ENCODE data around the gene LITAF. TPM values are rescaled to one million over a fixed set of nuclear protein-coding genes. Genes with fewer than 3 reads are reported as not detected.

Gene LITAF
- total and polyA plus RNA-seq, 2 experiments from 2014 or later = 83.2 to 150 TPM

DNA sequence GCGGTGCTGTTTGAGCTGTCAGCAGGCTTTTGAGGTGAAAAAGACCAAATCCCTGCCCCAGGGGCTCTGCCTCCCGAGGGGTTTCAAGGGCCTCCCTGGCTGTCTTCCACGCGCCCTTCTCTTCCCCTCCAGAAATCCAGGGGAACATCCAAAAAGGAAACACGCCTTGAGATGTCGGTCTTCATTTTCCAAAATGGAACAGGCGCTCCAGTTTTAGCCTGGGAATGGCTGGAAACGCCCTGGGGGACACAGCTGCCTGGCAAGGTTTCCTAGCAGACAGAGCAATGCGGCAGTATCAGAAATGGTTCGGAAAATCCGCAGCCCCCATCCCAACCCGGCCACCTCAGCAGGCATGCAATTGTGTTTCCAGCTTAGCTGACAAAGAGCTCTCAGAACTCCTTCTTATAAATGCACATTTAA is 16.6 kb upstream of the LITAF start:
- 18% methylated on average over 12 of the region's 12 CpGs for WGBS, 2 experiments (ENCODE audit: low coverage in 1 of 2, low lambda C conversion rate in 2 of 2, missing lambda C conversion rate in 2 of 2)
- no peak overlapping the region for H3K27ac ChIP-seq
- no peak for DNase-seq
- H4K20me1 ChIP-seq (ENCODE audit: insufficient read depth) = no peaks in the 10 kb centered on the region
- H2AFZ ChIP-seq = peak overlapping the region; percentile 57; the same call in 1 of the 2 replicates
- peaks cover 9% of the 10 kb centered on the region; the same call in 1 of the 2 replicates for H3K4me1 ChIP-seq (ENCODE audit: insufficient read depth)
- no peak overlapping the region for H3K9ac ChIP-seq
- no peaks in the 10 kb centered on the region for H3K36me3 ChIP-seq (ENCODE audit: low read depth)
- H3K27me3 ChIP-seq (replicated peaks; ENCODE audit: insufficient read depth) = no peaks in the 10 kb centered on the region
- H3K4me3 ChIP-seq = no peak overlapping the region
- H3K9me3 ChIP-seq (ENCODE audit: low read depth) = no peaks in the 10 kb centered on the region
- TF ChIP-seq EZH2 (IDR thresholded peaks at IDR 0.05; ENCODE audit: insufficient read depth, poor library complexity, severe bottlenecking) = no peak
- no peak for TF ChIP-seq EZH2phosphoT487 (IDR thresholded peaks at IDR 0.05; ENCODE audit: insufficient read depth, low read depth)
- in situ Hi-C loops (cut with MboI) = no loop called here
- no peaks in the 10 kb centered on the region for H3K9me2 ChIP-seq (ENCODE audit: insufficient read depth)
- H3F3A ChIP-seq (ENCODE audit: insufficient read depth) = no peaks in the 10 kb centered on the region
- no peaks in the 10 kb centered on the region for H3K79me2 ChIP-seq (ENCODE audit: insufficient read depth)
- H3K4me2 ChIP-seq (ENCODE audit: unreplicated experiment) = no peak overlapping the region

DNA sequence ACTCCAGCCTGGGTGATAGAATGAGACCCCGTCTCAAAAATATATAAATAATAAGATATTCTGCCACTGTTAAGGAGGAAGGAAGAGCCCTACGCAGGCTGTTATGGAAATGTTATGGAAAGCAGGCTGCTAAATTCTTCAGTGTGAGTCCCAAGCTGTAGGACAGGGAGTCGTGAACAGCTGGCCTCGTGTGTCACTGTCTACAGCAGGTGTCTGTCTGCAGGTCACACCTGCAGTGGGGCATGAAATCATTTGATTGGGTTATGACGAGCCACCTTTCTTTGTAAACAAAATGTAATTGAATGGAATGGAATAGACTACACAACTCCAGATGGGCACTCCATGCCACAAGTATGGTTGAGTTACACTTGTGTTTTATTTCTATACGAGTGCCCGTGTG is 15.6 kb upstream of the LITAF start:
- in situ Hi-C loops (cut with MboI) = no loop called here
- no peaks in the 10 kb centered on the region for H4K20me1 ChIP-seq (ENCODE audit: insufficient read depth)
- no peak overlapping the region for H3K9ac ChIP-seq
- H3K36me3 ChIP-seq (ENCODE audit: low read depth) = no peaks in the 10 kb centered on the region
- H3K4me1 ChIP-seq (ENCODE audit: insufficient read depth) = peaks cover 11% of the 10 kb centered on the region
- no peak overlapping the region for H3K27ac ChIP-seq
- H3K27me3 ChIP-seq (replicated peaks; ENCODE audit: insufficient read depth) = no peaks in the 10 kb centered on the region
- no peak overlapping the region for H3K4me2 ChIP-seq (ENCODE audit: unreplicated experiment)
- H3K79me2 ChIP-seq (ENCODE audit: insufficient read depth) = no peaks in the 10 kb centered on the region
- TF ChIP-seq EZH2 (IDR thresholded peaks at IDR 0.05; ENCODE audit: insufficient read depth, poor library complexity, severe bottlenecking) = no peak
- no peak for TF ChIP-seq EZH2phosphoT487 (IDR thresholded peaks at IDR 0.05; ENCODE audit: insufficient read depth, low read depth)
- H2AFZ ChIP-seq = no peak overlapping the region
- H3K4me3 ChIP-seq = no peak overlapping the region
- H3K9me3 ChIP-seq (ENCODE audit: low read depth) = no peaks in the 10 kb centered on the region
- 82 to 84% methylated on average over 7 of the region's 7 CpGs for WGBS, 2 experiments (ENCODE audit: low coverage in 1 of 2, low lambda C conversion rate in 2 of 2, missing lambda C conversion rate in 2 of 2)
- no peak for DNase-seq
- no peaks in the 10 kb centered on the region for H3F3A ChIP-seq (ENCODE audit: insufficient read depth)
- H3K9me2 ChIP-seq (ENCODE audit: insufficient read depth) = no peaks in the 10 kb centered on the region

GRCh38 chr16:11601911-11602310 is 15.2 kb upstream of the LITAF start:
- Histone ChIP-seq H3K36me3 (ENCODE audit: low read depth) (no peaks in the 10 kb centered on the region), H3K4me3 (no peak overlapping the region)
- in situ Hi-C loops (cut with MboI) = no loop called here

GRCh38 chr16:11601425-11601824 is 14.7 kb upstream of the LITAF start:
- Histone ChIP-seq H3K9ac (no peak overlapping the region), H3K27ac (no peak overlapping the region), H3K9me3 (ENCODE audit: low read depth) (no peaks in the 10 kb centered on the region), H2AFZ (no peak overlapping the region), H3K27me3 (replicated peaks; ENCODE audit: insufficient read depth) (no peaks in the 10 kb centered on the region), H3K4me2 (ENCODE audit: unreplicated experiment) (no peak overlapping the region), H3K79me2 (ENCODE audit: insufficient read depth) (no peaks in the 10 kb centered on the region), H3K4me3 (no peak overlapping the region), H3K36me3 (ENCODE audit: low read depth) (no peaks in the 10 kb centered on the region), H3F3A (ENCODE audit: insufficient read depth) (no peaks in the 10 kb centered on the region), H3K9me2 (ENCODE audit: insufficient read depth) (no peaks in the 10 kb centered on the region), H4K20me1 (ENCODE audit: insufficient read depth) (no peaks in the 10 kb centered on the region), H3K4me1 (ENCODE audit: insufficient read depth) (peaks cover 17% of the 10 kb centered on the region)
- no peak for DNase-seq
- WGBS, 2 experiments (ENCODE audit: low coverage in 1 of 2, low lambda C conversion rate in 2 of 2, missing lambda C conversion rate in 2 of 2) = 85 to 89% methylated on average over 8 of the region's 8 CpGs
- in situ Hi-C loops (cut with MboI) = no loop called here
- TF ChIP-seq EZH2 (IDR thresholded peaks at IDR 0.05; ENCODE audit: insufficient read depth, poor library complexity, severe bottlenecking) = no peak
- no peak for TF ChIP-seq EZH2phosphoT487 (IDR thresholded peaks at IDR 0.05; ENCODE audit: insufficient read depth, low read depth)

More at GRCh38 chr16:11601911-11602310, 15.2 kb upstream of the LITAF start:
- Histone ChIP-seq H3K9me2 (ENCODE audit: insufficient read depth) (no peaks in the 10 kb centered on the region), H3F3A (ENCODE audit: insufficient read depth) (no peaks in the 10 kb centered on the region), H3K9me3 (ENCODE audit: low read depth) (no peaks in the 10 kb centered on the region), H3K27ac (no peak overlapping the region), H4K20me1 (ENCODE audit: insufficient read depth) (no peaks in the 10 kb centered on the region), H3K27me3 (replicated peaks; ENCODE audit: insufficient read depth) (no peaks in the 10 kb centered on the region), H3K4me2 (ENCODE audit: unreplicated experiment) (no peak overlapping the region), H3K9ac (no peak overlapping the region), H3K4me1 (ENCODE audit: insufficient read depth) (peaks cover 15% of the 10 kb centered on the region), H3K79me2 (ENCODE audit: insufficient read depth) (no peaks in the 10 kb centered on the region), H2AFZ (no peak overlapping the region)
- WGBS, 2 experiments (ENCODE audit: low coverage in 1 of 2, low lambda C conversion rate in 2 of 2, missing lambda C conversion rate in 2 of 2) = 90 to 91% methylated on average over 8 of the region's 8 CpGs
- TF ChIP-seq EZH2phosphoT487 (IDR thresholded peaks at IDR 0.05; ENCODE audit: insufficient read depth, low read depth) (no peak), EZH2 (IDR thresholded peaks at IDR 0.05; ENCODE audit: insufficient read depth, poor library complexity, severe bottlenecking) (no peak)
- no peak for DNase-seq

- in situ Hi-C loops (cut with MboI) = no loop called here
- no peak overlapping the region for H3K4me3 ChIP-seq
Measured at GRCh38 chr16:11599579-11599978, 12.9 kb upstream of the LITAF start.

More at GRCh38 chr16:11599579-11599978, 12.9 kb upstream of the LITAF start:
- Histone ChIP-seq H3K9me2 (ENCODE audit: insufficient read depth) (no peaks in the 10 kb centered on the region), H3F3A (ENCODE audit: insufficient read depth) (no peaks in the 10 kb centered on the region), H3K27me3 (replicated peaks; ENCODE audit: insufficient read depth) (no peaks in the 10 kb centered on the region), H3K4me1 (ENCODE audit: insufficient read depth) (peaks cover 15% of the 10 kb centered on the region), H4K20me1 (ENCODE audit: insufficient read depth) (no peaks in the 10 kb centered on the region), H3K9ac (no peak overlapping the region), H2AFZ (no peak overlapping the region), H3K4me2 (ENCODE audit: unreplicated experiment) (no peak overlapping the region), H3K9me3 (ENCODE audit: low read depth) (no peaks in the 10 kb centered on the region), H3K27ac (no peak overlapping the region), H3K36me3 (ENCODE audit: low read depth) (no peaks in the 10 kb centered on the region), H3K79me2 (ENCODE audit: insufficient read depth) (no peaks in the 10 kb centered on the region)
- no peak for DNase-seq
- WGBS, 2 experiments (ENCODE audit: low coverage in 1 of 2, low lambda C conversion rate in 2 of 2, missing lambda C conversion rate in 2 of 2) = 94 to 95% methylated on average over 4 of the region's 4 CpGs
- TF ChIP-seq EZH2 (IDR thresholded peaks at IDR 0.05; ENCODE audit: insufficient read depth, poor library complexity, severe bottlenecking) = no peak
- no peak for TF ChIP-seq EZH2phosphoT487 (IDR thresholded peaks at IDR 0.05; ENCODE audit: insufficient read depth, low read depth)
